Measurements from ENCODE around the gene TCF4. TPM values are rescaled to one million over a fixed set of nuclear protein-coding genes. Genes with fewer than 3 reads are reported as not detected.

TCF4 gene
- total RNA-seq, 1 experiment from 2014 or later, result 93.7 TPM

DNA sequence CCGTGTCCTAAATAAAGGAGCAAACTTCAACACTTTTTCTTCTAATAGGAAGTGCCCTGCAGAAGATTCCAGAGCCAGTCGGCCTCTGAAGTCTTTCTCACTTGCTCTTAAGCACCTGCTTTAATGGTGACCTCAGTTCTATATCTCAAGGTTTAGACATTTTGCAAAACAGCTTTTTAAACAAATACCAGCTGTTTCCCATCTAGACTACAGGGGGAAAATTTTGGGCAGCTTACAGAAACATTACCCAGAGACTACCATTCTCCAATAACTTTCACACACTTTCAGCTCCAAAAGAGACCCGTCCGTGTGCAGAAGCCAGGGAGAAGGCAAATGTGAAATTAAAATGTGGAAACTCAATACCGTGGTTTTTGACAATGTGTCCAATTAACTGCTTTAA lies 343.4 kb downstream of the TCF4 start:
- Mint-ChIP-seq H3K9me3 (ENCODE audit: unreplicated experiment) (no peaks in the 10 kb centered on the region), H3K36me3 (ENCODE audit: insufficient read depth, unreplicated experiment) (peaks cover 58% of the 10 kb centered on the region)

DNA sequence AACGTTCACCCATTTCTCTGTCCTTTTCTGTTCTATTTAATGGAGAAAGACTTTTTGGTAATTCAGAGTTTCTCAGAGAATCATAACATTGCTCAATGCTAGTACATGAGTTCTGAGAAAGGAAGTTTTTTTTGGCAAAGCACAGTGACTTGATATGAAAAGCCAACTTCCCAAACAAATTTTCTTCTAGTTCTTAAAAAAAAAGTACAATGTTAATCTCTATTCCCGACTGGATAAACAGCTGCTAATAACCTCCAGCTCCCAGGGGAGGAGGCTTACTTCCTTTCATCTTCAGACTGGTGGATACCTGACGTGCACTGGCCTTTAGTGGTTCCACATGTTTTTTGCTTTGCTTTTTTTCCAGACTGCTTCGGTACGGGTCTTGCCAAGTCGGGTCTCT lies 344.1 kb downstream of the TCF4 start:
- TF ChIP-seq, protein P1, sequence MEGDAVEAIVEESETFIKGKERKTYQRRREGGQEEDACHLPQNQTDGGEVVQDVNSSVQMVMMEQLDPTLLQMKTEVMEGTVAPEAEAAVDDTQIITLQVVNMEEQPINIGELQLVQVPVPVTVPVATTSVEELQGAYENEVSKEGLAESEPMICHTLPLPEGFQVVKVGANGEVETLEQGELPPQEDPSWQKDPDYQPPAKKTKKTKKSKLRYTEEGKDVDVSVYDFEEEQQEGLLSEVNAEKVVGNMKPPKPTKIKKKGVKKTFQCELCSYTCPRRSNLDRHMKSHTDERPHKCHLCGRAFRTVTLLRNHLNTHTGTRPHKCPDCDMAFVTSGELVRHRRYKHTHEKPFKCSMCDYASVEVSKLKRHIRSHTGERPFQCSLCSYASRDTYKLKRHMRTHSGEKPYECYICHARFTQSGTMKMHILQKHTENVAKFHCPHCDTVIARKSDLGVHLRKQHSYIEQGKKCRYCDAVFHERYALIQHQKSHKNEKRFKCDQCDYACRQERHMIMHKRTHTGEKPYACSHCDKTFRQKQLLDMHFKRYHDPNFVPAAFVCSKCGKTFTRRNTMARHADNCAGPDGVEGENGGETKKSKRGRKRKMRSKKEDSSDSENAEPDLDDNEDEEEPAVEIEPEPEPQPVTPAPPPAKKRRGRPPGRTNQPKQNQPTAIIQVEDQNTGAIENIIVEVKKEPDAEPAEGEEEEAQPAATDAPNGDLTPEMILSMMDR (IDR thresholded peaks at IDR 0.05; ENCODE audit: insufficient read depth in 1 of 2, low read depth in 1 of 2, low read length in 1 of 2, severe bottlenecking in 1 of 2, unreplicated experiment in 1 of 2), result no peak
- peaks cover 27% of the 10 kb centered on the region for H3K4me1 Mint-ChIP-seq (ENCODE audit: low read depth, unreplicated experiment)
- peaks cover 58% of the 10 kb centered on the region for H3K36me3 Mint-ChIP-seq (ENCODE audit: insufficient read depth, unreplicated experiment)
- H3K27me3 Mint-ChIP-seq (ENCODE audit: insufficient read depth, unreplicated experiment), result no peaks in the 10 kb centered on the region
- Histone ChIP-seq H3K36me3 (ENCODE audit: control insufficient read depth, insufficient read depth, low read length) (no peaks in the 10 kb centered on the region), H3K9me3 (no peaks in the 10 kb centered on the region), H3K4me3 (ENCODE audit: low read depth, low read length) (no peak overlapping the region), H3K27me3 (replicated peaks; ENCODE audit: control insufficient read depth, insufficient read depth, low read length) (no peaks in the 10 kb centered on the region), H3K4me1 (0 out of 2 replicates have a peak, but pooled peaks cover 6% of the 10 kb centered on the region)
- ChIA-PET CTCF (no interaction called here), POLR2A (no interaction called here)
- no peak overlapping the region for H3K4me3 Mint-ChIP-seq (ENCODE audit: unreplicated experiment)
- DNase-seq, result no peak
- intact Hi-C loops (cut with micrococcal nuclease; ENCODE audit: unreplicated experiment), result no loop called here
- H3K27ac Mint-ChIP-seq (ENCODE audit: unreplicated experiment), result no peak overlapping the region
- no TSS peak for BruUV-seq (replicated peaks)
- H3K9me3 Mint-ChIP-seq (ENCODE audit: unreplicated experiment), result no peaks in the 10 kb centered on the region

More for the DNA sequence above, 343.4 kb downstream of the TCF4 start:
- TF ChIP-seq, protein P1 (IDR thresholded peaks at IDR 0.05; ENCODE audit: insufficient read depth in 1 of 2, low read depth in 1 of 2, low read length in 1 of 2, severe bottlenecking in 1 of 2, unreplicated experiment in 1 of 2), result no peak
- CTCF ChIA-PET, result no interaction called here
- Mint-ChIP-seq H3K27ac (ENCODE audit: unreplicated experiment) (no peak overlapping the region), H3K4me3 (ENCODE audit: unreplicated experiment) (no peak overlapping the region), H3K27me3 (ENCODE audit: insufficient read depth, unreplicated experiment) (no peaks in the 10 kb centered on the region), H3K4me1 (ENCODE audit: low read depth, unreplicated experiment) (peaks cover 27% of the 10 kb centered on the region)
- Histone ChIP-seq H3K36me3 (ENCODE audit: control insufficient read depth, insufficient read depth, low read length) (no peaks in the 10 kb centered on the region), H3K27me3 (replicated peaks; ENCODE audit: control insufficient read depth, insufficient read depth, low read length) (no peaks in the 10 kb centered on the region), H3K4me1 (0 out of 2 replicates have a peak, but pooled peaks cover 7% of the 10 kb centered on the region), H3K9me3 (no peaks in the 10 kb centered on the region), H3K4me3 (ENCODE audit: low read depth, low read length) (no peak overlapping the region)
- POLR2A ChIA-PET, result no interaction called here
- BruUV-seq (replicated peaks), result no TSS peak
- DNase-seq, result no peak
- intact Hi-C loops (cut with micrococcal nuclease; ENCODE audit: unreplicated experiment), result no loop called here

DNA sequence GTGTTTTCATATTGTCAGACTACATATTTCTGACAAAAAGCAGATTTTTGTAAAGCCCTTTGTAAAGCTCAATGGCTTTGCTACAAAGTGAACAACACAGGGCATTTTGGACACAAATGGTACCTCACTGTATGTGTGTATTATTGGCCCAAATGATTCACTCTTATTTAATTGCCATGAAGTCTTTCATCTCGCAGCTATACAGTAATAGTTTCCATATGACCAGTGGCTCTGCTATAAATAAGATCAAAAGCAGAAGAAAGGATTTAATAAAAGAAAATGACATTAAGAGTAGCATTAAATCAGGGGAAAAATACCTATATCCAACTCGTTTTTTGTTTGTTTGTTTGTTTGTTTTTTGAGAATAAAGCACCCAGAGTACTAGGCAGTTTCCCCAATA lies 344.7 kb downstream of the TCF4 start:
- TF ChIP-seq, protein P1 (IDR thresholded peaks at IDR 0.05; ENCODE audit: insufficient read depth in 1 of 2, low read depth in 1 of 2, low read length in 1 of 2, severe bottlenecking in 1 of 2, unreplicated experiment in 1 of 2), result no peak
- ChIA-PET POLR2A (no interaction called here), CTCF (no interaction called here)
- peaks cover 27% of the 10 kb centered on the region for H3K4me1 Mint-ChIP-seq (ENCODE audit: low read depth, unreplicated experiment)
- no TSS peak for BruUV-seq (replicated peaks)
- H3K27me3 ChIP-seq (replicated peaks; ENCODE audit: control insufficient read depth, insufficient read depth, low read length), result no peaks in the 10 kb centered on the region
- H3K4me3 Mint-ChIP-seq (ENCODE audit: unreplicated experiment), result no peak overlapping the region
- no peaks in the 10 kb centered on the region for H3K36me3 ChIP-seq (ENCODE audit: control insufficient read depth, insufficient read depth, low read length)
- H3K4me1 ChIP-seq, result 0 out of 2 replicates have a peak, but pooled peaks cover 6% of the 10 kb centered on the region
- H3K27ac Mint-ChIP-seq (ENCODE audit: unreplicated experiment), result no peak overlapping the region
- H3K36me3 Mint-ChIP-seq (ENCODE audit: insufficient read depth, unreplicated experiment), result peaks cover 59% of the 10 kb centered on the region
- H3K27me3 Mint-ChIP-seq (ENCODE audit: insufficient read depth, unreplicated experiment), result no peaks in the 10 kb centered on the region
- intact Hi-C loops (cut with micrococcal nuclease; ENCODE audit: unreplicated experiment), result no loop called here
- H3K9me3 Mint-ChIP-seq (ENCODE audit: unreplicated experiment), result no peaks in the 10 kb centered on the region
- DNase-seq, result no peak
- no peaks in the 10 kb centered on the region for H3K9me3 ChIP-seq
- H3K4me3 ChIP-seq (ENCODE audit: low read depth, low read length), result no peak overlapping the region

All from Caco-2 (cell line).